ENCODE data around the gene GLP1R.

DNA sequence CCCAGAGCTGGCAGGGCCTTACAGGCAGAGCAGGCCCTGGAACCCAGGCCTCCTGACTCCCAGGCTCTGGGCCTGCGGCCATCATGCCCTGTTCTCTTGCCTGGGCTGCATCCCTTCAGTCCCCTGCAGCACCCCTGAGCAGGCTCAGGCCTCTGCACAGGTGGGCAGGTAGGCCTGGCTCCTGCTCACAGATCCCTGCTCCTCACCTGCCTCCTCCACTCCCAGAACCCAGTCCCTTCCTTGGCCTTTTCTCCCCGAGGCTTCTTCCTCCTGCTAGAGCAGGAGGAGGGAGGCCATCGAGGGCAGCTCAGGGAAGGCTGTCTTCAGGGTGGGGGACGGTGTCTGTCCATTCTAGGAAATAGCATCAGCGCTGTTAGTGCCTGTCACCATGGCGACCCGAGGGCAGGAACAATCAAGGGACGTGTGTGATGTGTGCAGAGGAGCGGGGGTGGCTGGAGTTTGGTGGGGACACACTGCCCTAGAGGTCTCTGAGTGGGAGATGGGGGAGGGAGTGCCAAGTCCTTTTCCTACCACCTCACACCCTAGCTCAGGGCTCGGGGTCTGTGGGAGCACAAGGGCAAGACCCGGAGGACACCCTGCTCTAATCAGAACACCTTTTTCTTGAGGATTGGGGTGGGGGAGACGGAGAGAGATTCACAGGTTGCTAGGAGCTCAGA, 26.6 kb downstream of the GLP1R start:
- TF ChIP-seq CTCF (IDR thresholded peaks at IDR 0.05) (no peak), POLR2AphosphoS5 (IDR thresholded peaks at IDR 0.05) (no peak), POLR2A (IDR thresholded peaks at IDR 0.05) (no peak), EP300 (IDR thresholded peaks at IDR 0.05) (no peak)

Measured in stomach (tissue), 4 donors.